SJSA1 (cell line): ENCODE results near the gene POFUT2. TPM values are rescaled to one million over a fixed set of nuclear protein-coding genes. Genes with fewer than 3 reads are reported as not detected.

ENCODE experiments used
- DNase-seq, 2 experiments: peaks; one replicate each; pipeline ENCODE4 v3.0.0-alpha.2; 2015 to 2020; ENCODE audit warnings: low spot score in 2 of 2, low read depth in 1 of 2
- H3K27ac ChIP-seq: fragments of 250-450 bp; sonication (Bioruptor Pico); 2 replicates; pipeline ENCODE4 v1.5.1; 2020; ENCODE audit warnings: mild to moderate bottlenecking, moderate library complexity
- H3K27me3 ChIP-seq: fragments of 250-450 bp; sonication (Bioruptor Pico); replicated peaks from 2 replicates; pipeline ENCODE4 v1.5.1; 2020; ENCODE audit warnings: mild to moderate bottlenecking, moderate library complexity
- H3K36me3 ChIP-seq: fragments of 250-450 bp; sonication (Bioruptor Pico); 2 replicates; pipeline ENCODE4 v1.5.1; 2020; ENCODE audit warnings: mild to moderate bottlenecking
- H3K4me1 ChIP-seq: fragments of 250-450 bp; sonication (Bioruptor Pico); replicated peaks from 2 replicates; pipeline ENCODE4 v1.6.1; 2021; ENCODE audit warnings: mild to moderate bottlenecking
- H3K4me3 ChIP-seq: fragments of 250-450 bp; sonication (Bioruptor Pico); 2 replicates; pipeline ENCODE4 v1.5.1; 2020; ENCODE audit warnings: mild to moderate bottlenecking
- H3K9me3 ChIP-seq: fragments of 250-450 bp; sonication (Bioruptor Pico); replicated peaks from 2 replicates; pipeline ENCODE4 v1.5.1; 2020; ENCODE audit warnings: mild to moderate bottlenecking
- total RNA-seq: library from RNA; depleted of rRNA; stranded (reverse); fragments of >200 nt; shearing (Covaris generic); gene quantifications from 2 replicates; pipeline ENCODE4 v1.2.3, GENCODE V29; 2014

Gene POFUT2
- total RNA-seq, 1 experiment from 2014 or later = 42.0 TPM

GRCh38 chr21:45330075-45330781, 42.5 kb upstream of the POFUT2 start:
- H3K9me3 ChIP-seq = no peaks in the 10 kb centered on the region
- H3K27me3 ChIP-seq = no peaks in the 10 kb centered on the region
- H3K36me3 ChIP-seq = no peaks in the 10 kb centered on the region
- DNase-seq = peak; percentile 92 to 95
- peak overlapping the region; percentile 85 for H3K27ac ChIP-seq
- H3K4me3 ChIP-seq = no peak overlapping the region
- H3K4me1 ChIP-seq = peaks cover 94% of the 10 kb centered on the region

GRCh38 chr21:45329261-45330074, 41.8 kb upstream of the POFUT2 start:
- Histone ChIP-seq H3K4me3 (no peak overlapping the region), H3K27ac (peak overlapping the region; percentile 85), H3K27me3 (no peaks in the 10 kb centered on the region), H3K4me1 (peaks cover 98% of the 10 kb centered on the region), H3K9me3 (no peaks in the 10 kb centered on the region), H3K36me3 (no peaks in the 10 kb centered on the region)
- peak in 1 of 2 experiments; percentile 47 for DNase-seq

- H3K27ac ChIP-seq = peak overlapping the region; percentile 85; the same call in 1 of the 2 replicates
- no peaks in the 10 kb centered on the region for H3K9me3 ChIP-seq
- H3K27me3 ChIP-seq = no peaks in the 10 kb centered on the region
- H3K36me3 ChIP-seq = no peaks in the 10 kb centered on the region
- H3K4me1 ChIP-seq = peaks cover 98% of the 10 kb centered on the region
- DNase-seq = no peak
- no peak overlapping the region for H3K4me3 ChIP-seq
These were observed 40.8 kb upstream of the POFUT2 start for GRCh38 chr21:45328198-45329091.

- H3K4me1 ChIP-seq = peaks cover 98% of the 10 kb centered on the region
- DNase-seq = no peak
- H3K27ac ChIP-seq = no peak overlapping the region
These were observed 39.9 kb upstream of the POFUT2 start for GRCh38 chr21:45327441-45328197.

GRCh38 chr21:45326891-45327440, 39.3 kb upstream of the POFUT2 start:
- Histone ChIP-seq H3K9me3 (no peaks in the 10 kb centered on the region), H3K36me3 (no peaks in the 10 kb centered on the region), H3K4me3 (no peak overlapping the region), H3K27ac (no peak overlapping the region), H3K4me1 (peaks cover 99% of the 10 kb centered on the region), H3K27me3 (no peaks in the 10 kb centered on the region)
- no peak for DNase-seq

More at GRCh38 chr21:45327441-45328197, 39.9 kb upstream of the POFUT2 start:
- Histone ChIP-seq H3K4me3 (no peak overlapping the region), H3K36me3 (no peaks in the 10 kb centered on the region), H3K27me3 (no peaks in the 10 kb centered on the region), H3K9me3 (no peaks in the 10 kb centered on the region)

GRCh38 chr21:45326169-45326851, 38.6 kb upstream of the POFUT2 start:
- DNase-seq = peak in 1 of 2 experiments; percentile 58
- H3K36me3 ChIP-seq = no peaks in the 10 kb centered on the region
- H3K27me3 ChIP-seq = no peaks in the 10 kb centered on the region
- H3K27ac ChIP-seq = peak overlapping the region; percentile 39
- no peak overlapping the region for H3K4me3 ChIP-seq
- peaks cover 100% of the 10 kb centered on the region for H3K4me1 ChIP-seq
- no peaks in the 10 kb centered on the region for H3K9me3 ChIP-seq

GRCh38 chr21:45325206-45326168, 37.8 kb upstream of the POFUT2 start:
- Histone ChIP-seq H3K27ac (peak overlapping the region; percentile 71), H3K27me3 (no peaks in the 10 kb centered on the region), H3K4me3 (no peak overlapping the region), H3K9me3 (no peaks in the 10 kb centered on the region), H3K36me3 (no peaks in the 10 kb centered on the region), H3K4me1 (peaks cover 100% of the 10 kb centered on the region)
- no peak for DNase-seq

GRCh38 chr21:45324489-45325205, 37.0 kb upstream of the POFUT2 start:
- no peaks in the 10 kb centered on the region for H3K27me3 ChIP-seq
- peak in 1 of 2 experiments; percentile 58 for DNase-seq
- H3K9me3 ChIP-seq = no peaks in the 10 kb centered on the region
- no peak overlapping the region for H3K4me3 ChIP-seq
- H3K27ac ChIP-seq = peak overlapping the region; percentile 71
- no peaks in the 10 kb centered on the region for H3K36me3 ChIP-seq
- H3K4me1 ChIP-seq = peaks cover 100% of the 10 kb centered on the region

- Histone ChIP-seq H3K27ac (no peak overlapping the region), H3K36me3 (no peaks in the 10 kb centered on the region), H3K4me1 (peaks cover 100% of the 10 kb centered on the region), H3K27me3 (no peaks in the 10 kb centered on the region), H3K9me3 (no peaks in the 10 kb centered on the region), H3K4me3 (no peak overlapping the region)
- DNase-seq = no peak
These were observed 36.0 kb upstream of the POFUT2 start for GRCh38 chr21:45323487-45324311.

- no peak for DNase-seq
- no peak overlapping the region for H3K27ac ChIP-seq
These were observed 35.3 kb upstream of the POFUT2 start for GRCh38 chr21:45322960-45323461.

More at GRCh38 chr21:45322960-45323461, 35.3 kb upstream of the POFUT2 start:
- no peaks in the 10 kb centered on the region for H3K27me3 ChIP-seq
- no peak overlapping the region for H3K4me3 ChIP-seq
- peaks cover 100% of the 10 kb centered on the region for H3K4me1 ChIP-seq
- no peaks in the 10 kb centered on the region for H3K9me3 ChIP-seq
- peaks cover 3% of the 10 kb centered on the region; the same call in 1 of the 2 replicates for H3K36me3 ChIP-seq
